GM23248 (cell line): ENCODE results near the gene RAB40A.

Experiments used
- EZH2 ChIP-seq: fragments of 200-600 bp; sonication (generic); IDR thresholded peaks from 2 replicates; pipeline ENCODE4 v1.6.1; 2018; ENCODE audit warnings: antibody characterized with exemption, mild to moderate bottlenecking; ENCODE audit not compliant: insufficient read depth, poor library complexity, severe bottlenecking
- EZH2phosphoT487 ChIP-seq: fragments of 200-600 bp; sonication (generic); IDR thresholded peaks from 2 replicates; pipeline ENCODE4 v1.6.1; 2018; ENCODE audit warnings: antibody characterized with exemption, moderate library complexity, mild to moderate bottlenecking, low read depth; ENCODE audit not compliant: insufficient read depth

- TF ChIP-seq EZH2phosphoT487: no peak
- TF ChIP-seq EZH2: no peak
Observed at GRCh38 chrX:103519389-103519788, at the start of gene RAB40A.
